WERI-Rb-1 (cell line): ENCODE measurements around the gene ZNF566.

Experiments
- DNase-seq: peaks from one replicate; pipeline ENCODE4 v3.0.0-alpha.2; 2020
- H3K27ac ChIP-seq: fragments of 250-450 bp; sonication (Bioruptor Pico); 2 replicates; pipeline ENCODE4 v1.5.1; 2020; ENCODE audit warnings: mild to moderate bottlenecking, moderate library complexity
- H3K27me3 ChIP-seq: fragments of 250-450 bp; sonication (Bioruptor Pico); 2 replicates; pipeline ENCODE4 v1.5.1; 2021; ENCODE audit warnings: mild to moderate bottlenecking, low read depth, moderate library complexity; ENCODE audit not compliant: insufficient read depth, severe bottlenecking
- H3K36me3 ChIP-seq: fragments of 250-450 bp; sonication (Bioruptor Pico); 2 replicates; pipeline ENCODE4 v1.5.1; 2020; ENCODE audit warnings: mild to moderate bottlenecking, moderate library complexity
- H3K4me3 ChIP-seq: 2 replicates; pipeline ENCODE4 v1.5.1; 2011; ENCODE audit warnings: low read depth, mild to moderate bottlenecking, control low read depth, low read length
- H3K9me3 ChIP-seq: fragments of 250-450 bp; sonication (Bioruptor Pico); 2 replicates; pipeline ENCODE4 v1.5.1; 2021; ENCODE audit warnings: mild to moderate bottlenecking, moderate library complexity; ENCODE audit not compliant: severe bottlenecking
- TF ChIP-seq, protein P1 (sequence below): IDR thresholded peaks from 2 replicates; pipeline ENCODE4 v1.5.1; 2011; ENCODE audit warnings: low read depth, mild to moderate bottlenecking, control low read depth, inconsistent platforms, low read length

Gene ZNF566

DNA sequence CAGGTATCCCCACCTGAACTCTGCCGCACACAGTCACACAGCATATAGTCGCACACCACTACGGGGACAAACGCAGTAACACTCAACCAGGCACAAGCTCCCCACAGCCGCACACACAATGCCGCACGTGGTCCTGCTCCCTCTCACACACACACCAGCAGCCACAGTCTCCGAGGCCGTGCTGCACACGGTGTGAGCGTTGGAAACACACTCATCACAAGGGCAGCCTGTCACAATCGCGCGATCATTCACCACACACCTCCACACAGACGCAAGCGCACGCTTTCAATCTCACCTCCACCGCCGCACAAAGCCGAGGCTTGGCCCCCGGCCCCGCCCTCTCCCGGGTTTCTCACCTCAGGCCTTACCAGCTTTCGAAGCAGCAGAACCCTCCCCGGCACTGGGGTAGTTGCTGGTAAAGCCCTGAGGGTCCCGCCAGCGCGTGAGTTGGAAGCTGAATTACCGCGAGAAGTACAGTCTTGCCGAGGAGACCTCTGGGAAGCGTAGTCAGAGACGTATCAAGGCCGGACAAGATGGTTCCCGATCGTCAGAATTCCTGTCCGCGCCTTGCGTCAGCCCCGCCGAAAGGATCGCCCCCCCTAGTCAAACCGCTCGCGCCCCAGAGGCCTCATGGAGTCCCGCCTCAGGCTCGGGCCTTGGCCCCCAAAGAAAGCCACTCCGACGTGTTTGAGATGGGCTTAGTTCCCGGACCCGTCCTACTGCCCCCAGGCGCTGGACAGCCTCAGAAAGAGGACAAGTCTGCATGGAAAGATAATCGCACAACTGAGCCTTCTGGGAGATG, at the start of gene ZNF566:
Gene ZNF566 (minus strand): TSS at position 444 of the 802 bp plus-strand sequence. CDS start 13,004 bp downstream, outside the sequence.
- no peaks in the 10 kb centered on the region for H3K36me3 ChIP-seq
- peak; percentile 98 for DNase-seq
- H3K4me3 ChIP-seq, result peak within 1 kb of the TSS; percentile 75
- H3K9me3 ChIP-seq, result peaks cover 4% of the 10 kb centered on the region
- no peaks in the 10 kb centered on the region for H3K27me3 ChIP-seq
- TF ChIP-seq, protein P1, sequence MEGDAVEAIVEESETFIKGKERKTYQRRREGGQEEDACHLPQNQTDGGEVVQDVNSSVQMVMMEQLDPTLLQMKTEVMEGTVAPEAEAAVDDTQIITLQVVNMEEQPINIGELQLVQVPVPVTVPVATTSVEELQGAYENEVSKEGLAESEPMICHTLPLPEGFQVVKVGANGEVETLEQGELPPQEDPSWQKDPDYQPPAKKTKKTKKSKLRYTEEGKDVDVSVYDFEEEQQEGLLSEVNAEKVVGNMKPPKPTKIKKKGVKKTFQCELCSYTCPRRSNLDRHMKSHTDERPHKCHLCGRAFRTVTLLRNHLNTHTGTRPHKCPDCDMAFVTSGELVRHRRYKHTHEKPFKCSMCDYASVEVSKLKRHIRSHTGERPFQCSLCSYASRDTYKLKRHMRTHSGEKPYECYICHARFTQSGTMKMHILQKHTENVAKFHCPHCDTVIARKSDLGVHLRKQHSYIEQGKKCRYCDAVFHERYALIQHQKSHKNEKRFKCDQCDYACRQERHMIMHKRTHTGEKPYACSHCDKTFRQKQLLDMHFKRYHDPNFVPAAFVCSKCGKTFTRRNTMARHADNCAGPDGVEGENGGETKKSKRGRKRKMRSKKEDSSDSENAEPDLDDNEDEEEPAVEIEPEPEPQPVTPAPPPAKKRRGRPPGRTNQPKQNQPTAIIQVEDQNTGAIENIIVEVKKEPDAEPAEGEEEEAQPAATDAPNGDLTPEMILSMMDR, result 0 out of 2 replicates have a peak, but pooled peaks have one; percentile 14
- H3K27ac ChIP-seq, result peak within 1 kb of the TSS; percentile 99

- Histone ChIP-seq H3K4me3 (peak overlapping the region; percentile 87), H3K27ac (peak overlapping the region; percentile 98), H3K36me3 (peaks cover 28% of the 10 kb centered on the region), H3K27me3 (no peaks in the 10 kb centered on the region), H3K9me3 (no peaks in the 10 kb centered on the region)
- peak; percentile 20 for DNase-seq
- TF ChIP-seq, protein P1, result no peak
These were observed 39.7 kb upstream of the ZNF566 start for GRCh38 chr19:36528921-36529518.

- Histone ChIP-seq H3K36me3 (peaks cover 33% of the 10 kb centered on the region), H3K27ac (peak within 1 kb of the TSS; percentile 98), H3K4me3 (peak within 1 kb of the TSS; percentile 87), H3K9me3 (no peaks in the 10 kb centered on the region), H3K27me3 (no peaks in the 10 kb centered on the region)
- TF ChIP-seq, protein P1, result no peak
- peak; percentile 97 for DNase-seq
These were observed 39.0 kb upstream of the ZNF566 start, which contains the start of gene ZNF260 for GRCh38 chr19:36528194-36528920. Gene ZNF260 (minus strand): TSS chr19:36528271. CDS start chr19:36515238, 13,033 bp downstream.

DNA sequence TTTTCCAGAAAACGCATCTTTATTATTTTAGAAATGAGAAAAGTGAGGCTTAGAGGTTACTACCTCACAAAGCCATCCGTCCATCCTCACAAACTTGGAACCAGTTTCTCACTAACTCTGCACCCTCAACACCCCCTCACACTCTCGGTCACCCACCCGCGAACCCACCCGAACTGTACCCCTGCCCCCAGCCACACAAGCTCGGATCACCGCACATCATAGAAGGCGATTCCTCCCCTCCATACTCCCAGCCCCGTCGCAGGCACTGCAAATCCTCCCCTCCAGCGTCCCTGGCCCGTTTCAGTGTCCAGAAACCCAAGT, 38.5 kb upstream of the ZNF566 start:
- Histone ChIP-seq H3K27ac (peak overlapping the region; percentile 98), H3K9me3 (no peaks in the 10 kb centered on the region), H3K36me3 (peaks cover 38% of the 10 kb centered on the region), H3K27me3 (no peaks in the 10 kb centered on the region), H3K4me3 (peak overlapping the region; percentile 87)
- no peak for DNase-seq
- TF ChIP-seq, protein P1, result no peak

DNA sequence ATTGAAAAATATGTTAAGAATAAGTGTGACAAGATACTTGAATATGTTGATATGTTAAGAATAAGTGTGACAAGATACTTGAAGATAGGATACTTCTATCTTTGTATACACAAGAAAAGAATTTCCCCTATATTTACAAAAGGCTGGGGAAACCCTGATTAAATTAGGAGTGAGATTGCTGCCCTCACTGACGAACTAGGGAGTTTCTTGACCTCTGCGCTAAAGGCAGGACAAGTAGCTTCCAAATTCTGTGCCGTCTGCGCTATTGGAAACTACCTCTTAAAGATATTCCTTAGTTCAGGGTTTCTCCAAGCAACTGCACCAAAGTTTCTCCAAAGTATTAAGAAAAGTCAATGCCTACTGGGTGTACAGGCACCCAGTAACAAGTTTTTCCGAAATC, 38.0 kb upstream of the ZNF566 start:
- H3K9me3 ChIP-seq, result peaks cover 3% of the 10 kb centered on the region
- H3K4me3 ChIP-seq, result peak overlapping the region; percentile 87
- TF ChIP-seq, protein P1, result no peak
- H3K27me3 ChIP-seq, result no peaks in the 10 kb centered on the region
- H3K36me3 ChIP-seq, result peaks cover 42% of the 10 kb centered on the region
- DNase-seq, result no peak
- peak overlapping the region; percentile 98 for H3K27ac ChIP-seq
